Fibroblast of villous mesenchyme (primary cell): ENCODE data around the gene CAB39L. TPM values are rescaled to one million over a fixed set of nuclear protein-coding genes. Genes with fewer than 3 reads are reported as not detected.
"Not testable (repeated sequence)": the region's sequence is repeated elsewhere in the genome, so short reads cannot be mapped to it uniquely, and the experiment has no call there.

Source experiments
- DNase-seq: peaks from one replicate; pipeline ENCODE4 v3.0.0-alpha.2; 2010; ENCODE audit warnings: low read depth
- H3K4me3 ChIP-seq: 2 replicates; pipeline ENCODE4 v1.5.1; 2011; ENCODE audit warnings: low read depth, mild to moderate bottlenecking, low read length
- total RNA-seq: library from RNA; depleted of rRNA; stranded (reverse); fragments of >200 nt; gene quantifications from 2 replicates; pipeline ENCODE4 v1.2.3, GENCODE V29; 2012
- TF ChIP-seq, protein P1 (sequence below): IDR thresholded peaks from 2 replicates; pipeline ENCODE4 v1.5.1; 2012; ENCODE audit warnings: low read depth, mild to moderate bottlenecking, low read length; ENCODE audit not compliant: insufficient read depth

The CAB39L gene
- total RNA-seq, 1 donor, result 15.1 TPM

DNA sequence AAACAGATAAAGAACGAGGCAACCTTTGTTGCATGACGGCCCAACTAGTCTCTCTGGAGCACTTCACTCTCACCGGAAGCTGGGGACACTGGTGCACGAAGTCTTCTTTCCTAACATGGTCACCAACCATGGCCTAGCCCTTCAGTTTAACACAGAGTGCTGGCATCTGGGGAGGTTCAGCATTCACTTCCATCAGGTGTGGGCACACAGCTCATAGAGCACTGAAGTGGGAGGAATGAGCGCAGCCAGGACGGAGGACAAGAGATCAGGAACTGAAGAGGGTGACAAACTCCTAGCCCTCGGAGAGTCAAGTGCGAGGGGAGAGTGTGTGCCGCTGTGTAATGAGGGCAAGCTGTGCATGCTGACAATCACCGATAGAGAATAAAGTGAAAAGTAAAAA is 103.7 kb downstream of the CAB39L start:
- TF ChIP-seq, protein P1, sequence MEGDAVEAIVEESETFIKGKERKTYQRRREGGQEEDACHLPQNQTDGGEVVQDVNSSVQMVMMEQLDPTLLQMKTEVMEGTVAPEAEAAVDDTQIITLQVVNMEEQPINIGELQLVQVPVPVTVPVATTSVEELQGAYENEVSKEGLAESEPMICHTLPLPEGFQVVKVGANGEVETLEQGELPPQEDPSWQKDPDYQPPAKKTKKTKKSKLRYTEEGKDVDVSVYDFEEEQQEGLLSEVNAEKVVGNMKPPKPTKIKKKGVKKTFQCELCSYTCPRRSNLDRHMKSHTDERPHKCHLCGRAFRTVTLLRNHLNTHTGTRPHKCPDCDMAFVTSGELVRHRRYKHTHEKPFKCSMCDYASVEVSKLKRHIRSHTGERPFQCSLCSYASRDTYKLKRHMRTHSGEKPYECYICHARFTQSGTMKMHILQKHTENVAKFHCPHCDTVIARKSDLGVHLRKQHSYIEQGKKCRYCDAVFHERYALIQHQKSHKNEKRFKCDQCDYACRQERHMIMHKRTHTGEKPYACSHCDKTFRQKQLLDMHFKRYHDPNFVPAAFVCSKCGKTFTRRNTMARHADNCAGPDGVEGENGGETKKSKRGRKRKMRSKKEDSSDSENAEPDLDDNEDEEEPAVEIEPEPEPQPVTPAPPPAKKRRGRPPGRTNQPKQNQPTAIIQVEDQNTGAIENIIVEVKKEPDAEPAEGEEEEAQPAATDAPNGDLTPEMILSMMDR, result no peak
- no peak for DNase-seq
- H3K4me3 ChIP-seq, result no peak overlapping the region

- no peak overlapping the region for H3K4me3 ChIP-seq
- DNase-seq, result no peak
- TF ChIP-seq, protein P1, result no peak
Observed at GRCh38 chr13:49336655-49337054, 107.2 kb downstream of the CAB39L start.

DNA sequence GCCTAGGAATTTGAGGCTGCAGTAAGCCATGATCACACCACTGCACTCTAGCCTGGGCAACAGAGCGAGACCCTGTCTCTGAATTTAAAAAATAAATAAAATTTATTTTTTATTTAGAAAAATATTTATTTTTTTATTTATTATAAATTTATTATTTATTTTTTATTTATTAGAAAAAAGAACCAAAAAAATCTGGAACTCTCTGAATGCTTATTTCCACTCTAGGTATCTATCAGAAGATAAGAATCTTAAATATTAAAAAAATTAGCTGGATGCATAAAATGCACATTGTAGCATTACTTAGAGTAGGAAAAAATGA is 113.4 kb downstream of the CAB39L start:
- no peak for DNase-seq
- no peak overlapping the region for H3K4me3 ChIP-seq
- TF ChIP-seq, protein P1, result no peak

DNA sequence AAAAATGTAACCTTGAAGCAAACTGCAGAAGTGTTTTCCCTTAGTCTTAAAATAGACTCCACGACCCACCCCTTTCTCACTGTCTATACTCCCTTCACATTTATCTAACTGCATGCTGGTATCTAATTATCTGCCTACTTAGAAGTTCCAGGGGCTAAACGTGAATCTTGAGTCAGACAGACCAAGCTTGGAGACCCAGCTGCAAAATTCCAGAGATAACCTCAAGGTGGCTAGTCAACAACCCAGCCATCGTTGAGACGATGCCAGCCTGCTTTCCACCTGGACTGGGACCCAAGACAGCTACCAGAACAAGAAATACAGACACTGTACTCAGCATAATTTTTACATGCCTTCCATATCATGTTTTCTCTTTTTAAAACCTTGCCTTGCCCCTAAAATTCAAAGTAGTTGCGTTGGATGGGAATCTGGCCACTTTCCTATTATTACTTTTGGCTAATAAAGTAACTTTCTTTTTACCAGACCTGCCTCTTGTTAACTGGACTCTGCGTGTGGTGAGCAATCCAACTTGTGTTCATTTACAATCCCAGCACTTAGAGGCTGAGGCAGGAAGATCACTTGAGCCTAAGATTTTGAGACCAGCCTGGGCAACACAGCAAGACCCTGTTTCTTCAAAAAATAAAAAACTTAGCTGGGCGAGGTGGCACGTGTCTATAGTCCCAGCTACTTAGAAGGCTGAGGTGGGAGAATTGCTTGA is 113.9 kb downstream of the CAB39L start:
- TF ChIP-seq, protein P1, result no peak

GRCh38 chr13:49327145-49327544 is 116.7 kb downstream of the CAB39L start:
- not testable (repeated sequence) for H3K4me3 ChIP-seq, DNase-seq

More for the DNA sequence above, 113.9 kb downstream of the CAB39L start:
- DNase-seq, result no peak
- no peak overlapping the region for H3K4me3 ChIP-seq

DNA sequence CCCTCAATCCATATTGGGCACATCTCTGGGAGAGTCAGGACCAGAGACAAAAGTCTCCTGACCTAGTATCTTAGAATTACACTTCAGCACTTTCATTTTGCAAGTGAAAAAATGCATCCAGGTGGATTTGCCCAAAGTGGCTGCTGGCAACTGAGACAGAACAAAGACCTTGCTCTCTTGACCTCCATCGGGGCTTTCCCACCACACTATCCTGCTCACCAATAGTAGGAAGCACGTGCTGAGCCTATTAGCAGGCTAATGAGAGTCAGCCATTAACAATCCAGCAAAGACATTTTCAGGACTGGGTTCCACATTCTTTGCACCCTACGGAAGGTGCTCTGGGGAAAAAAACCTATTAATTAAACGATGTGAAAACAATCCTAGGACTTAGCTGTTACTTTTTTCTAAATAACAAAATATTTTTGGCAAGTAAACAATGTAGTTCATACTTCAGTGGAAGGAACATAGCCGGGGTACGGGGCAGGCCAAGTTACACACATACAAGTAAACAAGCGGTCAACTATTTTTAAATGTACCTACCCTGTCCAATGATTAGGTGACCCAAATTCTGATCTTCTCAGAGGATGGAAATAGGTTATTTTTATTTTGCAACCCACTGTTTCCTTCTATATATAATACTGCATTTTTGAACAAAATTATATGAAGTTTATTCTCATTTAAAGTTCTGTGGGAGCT is 117.5 kb downstream of the CAB39L start:
- TF ChIP-seq, protein P1, result no peak
- H3K4me3 ChIP-seq, result no peak overlapping the region
- DNase-seq, result no peak

- no peak overlapping the region for H3K4me3 ChIP-seq
- TF ChIP-seq, protein P1, result no peak
- no peak for DNase-seq
Observed at GRCh38 chr13:49323344-49323743, 120.5 kb downstream of the CAB39L start.
